SKM-1 (cell line): ENCODE data around the gene CAPG.
A peak's percentile ranks its signal among the peaks of the same experiment; 100 is the strongest.
"Not testable (repeated sequence)": the region's sequence is repeated elsewhere in the genome, so short reads cannot be mapped to it uniquely, and the experiment has no call there.

Source experiments
- DNase-seq: peaks from one replicate; lab custom pipeline; 2025; ENCODE audit not compliant: unreplicated experiment; lab: John Stamatoyannopoulos, UW

Gene CAPG, protein sequence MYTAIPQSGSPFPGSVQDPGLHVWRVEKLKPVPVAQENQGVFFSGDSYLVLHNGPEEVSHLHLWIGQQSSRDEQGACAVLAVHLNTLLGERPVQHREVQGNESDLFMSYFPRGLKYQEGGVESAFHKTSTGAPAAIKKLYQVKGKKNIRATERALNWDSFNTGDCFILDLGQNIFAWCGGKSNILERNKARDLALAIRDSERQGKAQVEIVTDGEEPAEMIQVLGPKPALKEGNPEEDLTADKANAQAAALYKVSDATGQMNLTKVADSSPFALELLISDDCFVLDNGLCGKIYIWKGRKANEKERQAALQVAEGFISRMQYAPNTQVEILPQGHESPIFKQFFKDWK

DNA sequence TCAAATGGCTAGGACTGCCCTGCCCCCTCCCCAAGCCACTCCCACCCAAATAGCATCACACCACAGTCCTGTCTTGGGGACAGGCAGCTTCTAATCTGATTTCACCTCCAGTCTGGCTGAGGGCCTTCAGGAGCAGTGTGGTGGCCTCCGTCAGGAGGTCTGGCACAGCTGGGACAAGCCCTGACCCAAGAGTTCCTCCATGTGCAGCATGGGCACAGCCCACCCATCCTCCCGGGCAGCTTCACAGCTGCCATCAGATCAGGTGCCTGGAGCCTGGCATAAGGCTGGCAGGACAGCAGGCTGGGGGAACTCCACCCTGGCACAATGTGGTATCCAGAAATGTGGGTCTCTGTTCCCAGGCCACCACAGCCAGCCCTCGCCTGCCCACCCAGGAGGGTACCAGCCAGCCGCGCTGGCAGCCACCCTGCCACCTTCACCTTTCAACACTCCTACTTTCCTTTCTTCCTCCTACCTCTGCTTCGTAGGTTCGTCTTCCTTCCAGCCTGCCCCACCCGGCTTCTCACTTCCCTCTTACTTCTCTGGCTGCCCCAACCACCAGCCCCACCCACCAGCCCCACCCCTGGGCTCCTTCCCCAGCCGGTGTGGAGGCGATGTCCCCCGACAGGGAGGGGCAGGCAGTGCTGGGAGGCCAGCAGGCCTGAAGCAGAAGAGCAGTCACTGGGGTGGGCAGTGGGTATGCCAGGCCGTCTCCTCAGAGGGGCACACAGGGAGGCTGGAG, at the start of gene CAPG:
CAPG (minus strand) TSS at position 522 of the 739 bp plus-strand sequence. CDS start 8,221 bp downstream, outside the sequence.
- peak; percentile 95 for DNase-seq

DNA sequence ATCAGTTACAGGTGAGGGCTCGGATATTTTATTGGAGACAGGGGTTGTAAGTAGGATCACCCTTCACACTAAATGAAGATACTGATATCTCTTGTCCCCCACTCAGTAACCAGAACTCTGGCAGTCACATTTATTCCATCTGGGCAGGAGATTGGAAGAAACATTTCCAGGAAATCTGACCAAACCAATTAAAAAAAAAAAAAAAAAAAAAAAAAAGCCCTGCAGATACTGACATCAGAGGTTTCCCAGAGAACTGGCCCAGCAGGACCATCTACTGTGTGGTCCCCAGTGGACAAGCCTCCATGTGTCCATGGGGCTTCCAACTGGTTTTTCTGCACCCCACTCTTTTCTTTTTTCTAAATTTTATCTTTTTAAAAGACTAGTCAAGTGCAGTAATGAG, 49.6 kb upstream of the CAPG start:
- no peak for DNase-seq

DNA sequence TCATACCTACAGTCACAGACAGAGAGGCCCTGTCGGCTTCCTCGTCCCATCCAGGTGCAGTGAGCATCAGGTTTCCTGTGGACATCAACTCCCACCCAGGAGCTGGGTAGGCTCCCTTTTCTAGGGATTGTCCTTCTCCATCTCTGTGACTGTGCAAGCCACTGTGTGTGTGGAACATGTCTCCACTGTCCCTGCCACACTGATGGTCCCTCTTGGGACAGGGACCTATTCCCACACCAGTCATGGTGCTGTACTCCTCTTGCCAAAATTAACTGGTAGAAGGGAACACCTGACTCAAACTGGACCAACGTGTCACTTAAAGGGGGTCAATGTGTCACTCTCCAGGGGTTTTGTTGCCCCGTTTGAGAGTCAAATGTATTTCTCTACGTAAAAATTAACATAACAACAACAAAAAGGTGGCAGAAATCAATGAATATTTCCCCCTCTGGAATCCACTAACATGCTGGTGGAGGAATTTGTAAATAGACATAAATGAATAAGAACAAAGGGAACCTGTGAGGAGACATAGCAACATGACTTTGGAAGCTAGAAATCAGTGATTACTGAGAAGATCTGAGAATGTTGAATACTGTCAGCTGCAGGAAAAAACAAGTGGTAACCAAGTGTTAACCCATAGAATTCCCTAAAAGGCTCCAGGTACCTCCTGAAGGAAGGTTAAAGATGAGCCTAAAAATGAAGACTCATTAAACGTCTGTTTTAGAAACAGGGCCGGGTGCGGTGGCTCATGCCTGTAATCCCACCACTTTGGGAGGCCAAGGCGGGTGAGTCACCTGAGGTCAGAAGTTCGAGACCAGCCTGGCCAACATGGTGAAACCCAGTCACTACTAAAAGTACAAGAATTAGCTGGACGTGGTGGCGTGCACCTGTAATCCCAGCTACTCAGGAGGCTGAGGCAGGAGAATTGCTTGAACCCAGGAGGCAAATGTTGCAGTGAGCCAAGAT, 48.7 kb upstream of the CAPG start:
- DNase-seq: no peak

DNA sequence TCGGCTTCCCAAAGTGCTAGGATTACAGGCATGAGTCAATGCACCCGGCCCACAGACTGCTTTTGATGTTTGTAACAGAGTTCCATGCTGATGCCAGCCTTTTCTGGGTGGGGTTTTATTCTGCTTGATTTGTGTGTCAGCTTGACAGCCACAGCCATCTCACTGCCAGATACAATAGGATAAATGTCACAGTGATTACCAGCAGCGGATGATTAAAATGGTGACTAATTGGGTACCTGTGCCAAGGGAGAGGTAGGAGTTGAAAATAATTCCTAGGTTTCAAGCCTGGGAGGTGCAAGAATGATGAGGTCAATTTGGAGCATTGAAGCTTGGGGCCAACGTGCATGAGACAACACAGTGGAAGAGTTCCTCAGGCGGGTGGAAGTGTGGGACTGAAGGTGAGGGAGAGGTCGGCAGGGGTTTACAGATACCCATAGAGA, 47.7 kb upstream of the CAPG start:
- DNase-seq: no peak

DNA sequence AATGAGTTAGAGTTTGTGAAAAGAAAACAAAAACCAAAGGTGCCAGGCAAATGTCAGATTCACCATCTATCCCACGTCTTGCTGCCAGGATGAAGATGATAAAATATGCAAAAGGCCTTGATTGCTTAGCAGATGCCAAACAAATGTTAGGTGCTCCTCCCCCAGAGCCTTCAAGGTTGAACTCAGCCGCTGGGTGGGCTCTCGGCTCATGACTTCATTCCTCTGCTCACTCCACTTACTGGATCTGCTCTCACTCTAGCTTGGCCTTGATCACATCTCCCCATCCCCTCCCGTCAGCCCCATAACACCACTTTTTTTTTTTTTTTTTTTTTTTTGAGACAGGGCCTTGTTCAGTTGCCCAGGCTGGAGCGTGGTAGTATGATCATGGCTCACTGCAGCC, 46.9 kb upstream of the CAPG start:
- no peak for DNase-seq

DNA sequence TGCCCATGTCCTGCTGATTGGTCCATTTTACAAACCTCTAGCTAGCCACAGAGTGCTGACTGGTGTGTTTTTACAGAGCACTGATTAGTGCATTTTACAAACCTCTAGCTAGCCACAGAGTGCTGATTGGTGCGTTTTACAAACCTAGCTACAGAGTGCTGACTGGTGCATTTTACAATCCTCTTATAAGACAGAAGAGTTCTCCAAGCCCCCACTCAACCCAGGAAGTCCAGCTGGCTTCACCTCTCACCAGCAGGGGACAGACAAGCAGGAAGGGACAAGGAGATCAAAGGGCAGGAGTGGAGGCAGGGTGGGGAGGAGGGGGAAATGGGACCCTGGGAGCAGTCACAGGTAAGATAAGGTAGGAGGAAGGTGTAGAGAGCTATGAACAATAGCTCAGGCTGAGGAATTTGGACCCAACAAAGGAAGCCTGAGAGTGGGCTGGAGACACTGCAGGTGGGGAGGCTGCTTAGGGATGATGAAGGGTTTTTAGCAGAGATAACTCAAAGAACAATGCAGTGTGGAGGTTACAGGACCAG, 45.5 kb upstream of the CAPG start:
- no peak for DNase-seq

DNA sequence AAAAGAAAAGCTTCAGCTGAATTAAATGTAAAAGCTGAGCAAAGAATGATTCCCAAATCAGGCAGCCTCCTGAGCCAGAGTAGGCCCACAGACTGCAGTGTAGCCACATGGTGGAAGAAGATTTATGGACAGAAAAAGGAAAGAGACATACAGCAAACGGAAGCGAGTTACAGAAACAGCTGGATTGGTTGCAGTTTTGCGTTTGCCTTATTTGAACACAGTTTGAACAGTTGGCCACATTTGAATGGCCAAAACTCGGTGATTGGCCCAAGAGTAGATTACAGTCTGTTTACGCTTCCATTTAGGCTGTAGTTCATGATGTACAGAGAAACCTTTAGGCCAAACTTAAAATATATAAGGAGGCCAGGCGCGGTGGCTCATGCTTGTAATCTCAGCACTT, 43.4 kb upstream of the CAPG start:
- DNase-seq: no peak

DNA sequence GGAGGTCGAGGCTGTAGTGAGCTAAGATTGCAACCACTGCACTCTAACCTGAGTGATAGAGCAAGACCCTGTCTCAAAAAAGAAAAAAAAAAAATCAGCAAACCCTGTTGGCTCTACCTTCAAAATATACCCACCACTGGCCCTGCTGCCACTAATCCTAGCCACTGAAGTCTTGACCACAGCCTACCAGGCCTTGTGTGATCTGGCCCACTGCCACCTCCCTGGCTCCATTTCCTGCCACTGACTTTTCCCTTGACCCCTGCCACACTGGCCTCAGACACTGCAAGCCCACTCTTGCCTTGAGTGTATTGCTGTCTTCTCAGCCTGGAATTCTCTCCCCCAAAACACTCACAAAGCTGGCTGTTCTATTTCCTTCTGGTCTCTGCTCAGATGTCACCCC, 42.1 kb upstream of the CAPG start:
- DNase-seq: no peak

DNA sequence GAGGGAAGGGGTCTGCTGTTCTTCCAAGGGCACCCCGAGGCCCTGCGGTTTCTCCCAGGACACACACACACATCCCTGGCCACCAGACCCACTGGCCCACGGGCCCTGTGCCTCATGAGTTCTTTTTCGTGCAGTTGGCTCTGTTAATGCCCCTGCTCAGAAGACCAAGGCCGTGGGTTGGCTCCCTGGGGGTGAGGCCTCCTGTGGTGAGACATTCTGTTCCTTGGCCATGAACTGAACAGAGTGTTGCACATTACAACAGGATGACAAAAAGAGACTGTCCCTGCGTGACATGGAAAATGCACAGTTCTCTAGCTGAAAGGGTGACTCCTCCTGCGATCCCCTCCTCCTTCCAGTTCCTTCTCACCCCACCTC, 39.0 kb upstream of the CAPG start:
- no peak for DNase-seq

DNA sequence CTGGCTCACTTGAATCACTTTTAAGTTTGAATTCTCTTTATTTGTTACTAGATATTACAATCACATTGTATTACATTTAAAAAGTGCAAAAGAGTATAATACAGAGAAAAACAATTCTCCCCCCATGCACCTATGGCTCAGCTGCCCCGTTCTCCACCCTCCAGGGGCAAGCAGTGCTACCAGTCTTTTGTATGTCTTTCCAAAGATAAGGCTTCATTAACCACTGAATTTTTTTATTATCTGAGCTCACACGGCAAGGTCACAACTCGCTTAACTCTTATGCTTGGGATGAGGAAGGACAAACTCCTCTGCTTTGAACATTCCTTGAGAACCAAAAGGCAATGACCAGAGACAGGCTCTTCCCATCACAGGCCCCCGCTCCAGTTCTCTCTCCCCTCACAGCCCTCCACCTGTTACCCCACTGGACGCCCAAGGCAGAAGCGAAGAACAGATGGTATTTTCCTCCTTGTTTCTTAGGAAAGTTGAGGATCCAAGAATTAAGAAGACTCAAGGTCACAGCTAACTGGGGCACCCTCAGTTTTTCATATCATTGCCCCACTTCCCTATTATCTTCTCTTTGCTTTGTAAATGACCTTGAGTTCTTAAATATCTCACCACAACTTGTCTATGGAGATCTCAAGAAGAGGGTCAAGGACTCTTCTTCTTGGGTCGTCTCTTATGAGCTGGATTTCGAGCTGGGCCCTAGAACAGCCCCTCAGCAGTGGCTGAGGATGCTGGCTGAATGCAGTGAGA, 38.5 kb upstream of the CAPG start:
- no peak for DNase-seq

DNA sequence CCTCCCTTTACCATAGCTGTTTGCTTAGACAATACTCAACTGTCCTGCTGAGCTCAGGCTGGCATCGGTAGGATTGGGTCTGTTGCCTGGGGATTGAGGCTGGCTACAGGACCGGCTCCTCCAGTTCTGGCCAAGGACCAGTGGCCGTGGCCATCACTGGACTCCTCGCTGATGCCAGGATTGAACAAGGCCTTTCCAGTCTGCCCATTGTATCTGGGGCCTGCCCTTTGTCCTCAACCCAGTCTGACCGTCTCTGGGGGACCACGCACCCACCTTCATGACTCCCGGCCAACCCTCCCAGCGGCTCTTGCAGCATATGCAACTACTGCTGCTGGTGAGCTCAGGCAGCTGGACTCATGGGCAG, 37.0 kb upstream of the CAPG start:
- no peak for DNase-seq

DNA sequence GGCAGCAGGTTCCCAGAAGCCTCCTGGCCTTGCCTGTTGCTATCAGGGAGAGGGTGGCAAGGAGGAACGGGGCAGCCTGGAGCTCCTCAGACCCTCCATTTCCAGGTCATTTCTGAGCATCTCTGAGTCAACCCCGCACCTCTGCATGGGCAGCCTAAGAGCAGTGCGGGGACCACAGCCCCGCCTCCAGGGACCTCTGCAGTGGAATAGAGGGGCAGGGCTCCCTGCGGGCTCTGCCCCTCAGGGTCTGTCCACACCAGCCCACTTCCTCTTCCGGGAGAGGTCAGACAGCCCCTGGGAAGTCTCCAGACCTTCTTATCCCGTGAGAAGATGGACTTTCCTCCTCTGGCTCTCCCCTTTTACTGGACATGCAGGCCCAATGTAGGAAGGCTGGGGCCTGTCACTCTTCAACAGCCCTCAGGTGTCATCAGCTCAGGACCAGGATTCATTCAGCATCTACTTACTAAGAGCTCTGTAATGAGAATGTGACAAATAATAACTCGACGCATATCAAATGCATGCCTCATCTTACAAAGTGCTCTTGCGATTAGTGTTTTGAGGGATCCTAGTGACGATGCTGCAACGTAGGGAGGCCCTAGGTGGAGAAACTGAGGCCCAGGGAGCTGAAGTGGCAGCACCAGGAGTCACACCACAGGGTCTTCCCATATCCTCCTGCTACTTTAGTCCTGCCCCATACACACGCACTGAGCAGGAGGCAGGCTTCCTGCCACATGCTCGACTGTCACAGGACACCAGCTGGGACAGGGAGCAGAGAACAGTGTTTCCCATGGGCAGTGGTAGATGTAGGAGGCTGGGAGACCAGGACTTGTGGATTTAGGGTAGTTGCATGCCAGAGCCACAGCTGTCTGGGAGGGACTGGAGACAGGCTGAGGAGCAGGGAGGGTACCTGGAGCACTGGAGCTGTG, 36.4 kb upstream of the CAPG start:
- no peak for DNase-seq

DNA sequence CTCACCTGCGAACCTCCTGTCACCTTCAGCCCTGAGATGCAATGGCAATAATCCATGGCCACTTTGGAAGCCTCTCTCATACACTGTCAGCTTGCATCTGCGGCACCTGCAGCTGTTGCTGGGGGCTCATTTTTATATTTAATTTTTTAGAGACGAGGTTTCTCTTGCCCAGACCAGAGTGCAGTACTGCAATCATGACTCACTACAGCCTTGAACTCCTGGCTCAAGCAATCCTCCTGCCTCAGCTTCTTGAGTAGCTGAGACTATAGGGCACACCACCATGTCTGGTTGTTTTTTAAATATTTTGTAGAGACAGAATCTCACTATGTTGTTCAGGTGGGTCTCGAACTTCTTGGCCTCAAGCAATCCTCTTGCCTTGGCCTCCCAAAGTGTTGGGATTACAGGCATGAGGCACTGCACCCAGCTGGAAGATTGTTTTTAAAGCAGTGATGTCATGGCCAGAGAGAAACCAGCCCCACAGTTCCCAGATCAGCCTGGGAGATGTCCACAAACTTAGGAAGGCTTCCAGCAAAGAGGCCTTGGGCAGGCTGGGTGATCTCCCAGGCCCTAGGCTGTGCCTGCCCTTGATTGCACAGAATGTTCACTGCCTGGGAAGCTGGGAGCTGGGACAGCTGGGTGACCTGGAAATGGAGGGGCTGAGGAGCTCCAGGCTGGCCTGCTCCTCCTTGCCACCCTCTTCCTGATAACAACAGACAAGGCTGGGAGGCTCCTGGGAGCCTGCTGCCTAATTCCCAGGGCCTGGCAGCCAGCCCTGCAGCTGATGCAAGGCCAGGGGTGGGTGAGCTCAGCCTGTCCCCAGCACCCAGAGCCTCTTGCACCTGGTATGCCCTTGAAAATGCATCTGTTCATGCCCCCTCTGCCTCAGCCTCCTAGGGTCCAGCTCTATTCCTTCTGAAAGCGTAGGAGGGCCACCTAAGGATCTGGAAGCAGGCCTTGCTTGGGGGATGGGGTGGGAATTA, 35.4 kb upstream of the CAPG start:
- no peak for DNase-seq

DNA sequence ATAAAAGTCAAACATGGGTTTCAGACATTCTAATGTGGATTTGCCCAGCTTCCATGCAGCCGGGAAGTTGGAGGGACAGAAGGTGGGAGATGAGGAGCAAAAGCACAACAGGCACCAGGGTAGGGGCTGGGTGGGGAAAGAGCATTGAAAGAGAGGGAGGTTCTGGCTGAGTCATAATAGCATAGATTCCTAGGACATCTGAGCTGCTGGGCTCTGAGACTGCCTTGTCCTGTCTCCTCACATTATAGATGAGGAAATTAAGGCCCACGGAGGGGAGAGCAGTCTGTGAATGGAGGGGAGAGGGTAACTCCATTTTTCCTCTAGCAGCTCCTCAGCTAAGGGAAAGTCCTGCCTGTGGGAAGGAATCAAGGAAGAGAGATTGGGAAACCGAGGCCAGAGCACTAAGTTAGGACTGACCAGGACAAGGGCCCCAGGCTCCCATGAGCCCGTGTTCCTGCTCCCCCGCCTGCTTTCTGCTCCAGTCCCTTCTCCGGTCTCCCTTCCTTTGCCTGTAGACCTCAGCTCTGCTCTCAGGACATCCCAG, 34.5 kb upstream of the CAPG start:
- DNase-seq: no peak

DNA sequence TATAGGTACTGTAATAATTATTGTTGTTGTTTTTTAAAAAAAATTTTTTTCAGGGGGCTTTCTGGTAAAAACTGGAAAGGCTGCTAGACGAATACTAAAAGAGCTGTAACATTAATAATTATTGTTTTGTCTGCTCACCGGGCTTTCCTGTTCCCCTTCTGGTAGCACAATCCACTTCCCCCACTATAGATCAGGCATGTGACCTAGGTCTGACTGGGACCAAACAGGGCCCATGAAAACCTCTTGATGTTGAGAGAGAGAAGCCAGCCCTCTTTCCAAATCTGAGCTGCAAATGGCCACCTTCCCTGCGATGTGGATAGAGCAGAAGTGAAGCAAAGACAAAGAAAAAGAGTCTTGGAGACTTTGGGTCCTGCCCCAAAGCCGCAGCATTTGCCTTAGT, 31.7 kb upstream of the CAPG start:
- no peak for DNase-seq

DNA sequence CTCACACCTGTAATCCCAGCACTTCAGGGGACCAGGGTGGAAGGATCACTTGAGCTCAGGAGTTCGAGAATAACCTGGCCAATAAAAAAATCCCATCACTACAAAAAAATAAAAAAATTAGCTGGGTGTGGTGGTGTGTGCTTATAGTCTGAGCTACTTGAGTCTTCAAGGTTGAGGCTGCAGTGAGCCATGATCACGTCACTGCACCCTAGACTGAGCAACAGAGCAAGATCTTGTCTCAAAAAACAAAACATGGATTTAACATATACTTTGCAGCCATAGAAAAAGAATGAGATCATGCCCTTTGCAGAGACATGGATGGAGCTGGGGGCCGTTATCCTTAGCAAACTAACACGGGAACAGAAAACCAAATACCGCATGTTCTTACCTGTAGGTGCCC, 30.6 kb upstream of the CAPG start:
- no peak for DNase-seq

DNA sequence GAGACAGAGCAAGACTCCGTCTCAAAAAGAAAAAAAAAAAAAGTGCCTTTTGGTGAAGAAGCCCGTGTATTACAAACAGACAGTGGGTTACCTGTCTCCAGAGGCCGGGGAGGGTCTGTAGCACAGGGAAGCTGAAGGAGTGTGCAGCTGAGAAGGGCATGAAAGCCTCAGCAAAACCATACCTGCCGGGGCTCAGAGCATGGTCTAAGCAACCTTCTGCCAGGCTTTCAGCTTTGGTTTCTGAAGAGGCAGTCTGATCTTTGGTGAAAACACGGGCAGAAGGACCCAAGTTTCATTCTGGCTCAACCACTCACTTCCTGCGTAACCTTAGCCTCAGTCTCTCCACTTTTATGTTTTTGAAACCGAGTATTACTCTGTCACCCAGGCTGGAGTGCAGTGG, 29.8 kb upstream of the CAPG start:
- DNase-seq: no peak

DNA sequence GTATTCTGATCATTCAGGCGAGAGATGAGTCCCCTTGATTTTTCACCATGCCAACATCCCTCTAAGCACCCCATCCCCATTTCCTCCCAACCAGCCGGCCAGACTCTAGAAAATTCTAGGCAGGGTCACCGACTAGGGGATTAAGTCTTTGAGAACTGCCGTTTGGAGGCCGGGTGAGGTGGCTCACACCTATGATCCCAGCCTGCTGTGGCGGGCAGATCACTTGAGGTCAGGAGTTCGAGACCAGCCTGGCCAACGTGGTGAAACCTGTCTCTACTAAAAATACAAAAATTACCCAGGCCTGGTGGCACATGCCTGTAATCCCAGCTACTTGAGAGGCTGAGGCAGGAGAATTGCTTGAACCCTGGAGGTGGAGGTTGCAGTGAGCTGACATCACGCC, 29.4 kb upstream of the CAPG start:
- DNase-seq: not testable (repeated sequence)
